ENCODE measurements around the gene DDAH2. TPM values are rescaled to one million over a fixed set of nuclear protein-coding genes. Genes with fewer than 3 reads are reported as not detected.

Gene DDAH2
- total RNA-seq, 2 donors from 2014 or later: 150 to 153 TPM

DNA sequence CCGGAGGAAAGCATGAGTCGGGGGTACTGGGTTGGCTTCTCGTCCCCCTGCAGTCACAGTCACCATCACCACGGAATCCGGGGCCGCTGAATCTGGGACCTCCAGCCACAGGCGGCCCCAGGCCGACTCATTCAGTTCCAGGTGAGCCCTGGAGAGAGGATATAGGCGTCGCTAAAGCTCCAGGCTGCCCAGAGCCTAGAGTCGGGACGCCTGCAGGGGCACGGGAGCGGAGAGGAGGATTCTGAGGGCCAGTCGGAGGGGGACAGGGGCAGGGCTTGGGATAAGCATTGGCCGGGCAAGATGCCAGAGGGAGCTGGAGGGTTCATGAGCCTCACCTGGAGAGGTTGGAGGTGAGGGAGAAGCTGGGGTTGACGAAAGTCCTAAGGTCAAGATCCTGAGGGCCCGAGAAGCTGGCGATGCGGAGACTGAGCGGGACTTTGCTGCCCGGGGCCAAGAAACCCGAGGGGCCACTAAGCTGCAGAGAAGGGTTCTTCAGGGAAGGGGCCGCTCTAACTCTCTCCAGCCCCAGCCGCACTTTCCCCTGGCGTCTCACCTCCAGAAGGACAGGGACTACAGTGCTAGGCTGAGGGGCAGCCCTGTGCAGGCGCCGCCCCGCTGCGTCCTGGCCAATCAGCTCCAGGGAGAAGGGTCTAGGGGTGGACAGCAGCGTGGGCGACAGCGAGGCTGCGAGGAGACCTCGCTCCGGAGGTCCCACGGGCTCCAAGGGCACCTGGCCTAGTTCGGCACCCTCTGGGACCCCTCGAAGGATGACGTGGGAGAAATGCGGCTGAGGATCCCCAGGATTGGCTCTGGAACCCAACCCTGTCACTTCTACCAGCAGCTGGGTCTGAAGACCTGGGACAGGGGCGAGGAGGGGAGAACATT is 37.1 kb upstream of the DDAH2 start:
- TF ChIP-seq, protein P1, sequence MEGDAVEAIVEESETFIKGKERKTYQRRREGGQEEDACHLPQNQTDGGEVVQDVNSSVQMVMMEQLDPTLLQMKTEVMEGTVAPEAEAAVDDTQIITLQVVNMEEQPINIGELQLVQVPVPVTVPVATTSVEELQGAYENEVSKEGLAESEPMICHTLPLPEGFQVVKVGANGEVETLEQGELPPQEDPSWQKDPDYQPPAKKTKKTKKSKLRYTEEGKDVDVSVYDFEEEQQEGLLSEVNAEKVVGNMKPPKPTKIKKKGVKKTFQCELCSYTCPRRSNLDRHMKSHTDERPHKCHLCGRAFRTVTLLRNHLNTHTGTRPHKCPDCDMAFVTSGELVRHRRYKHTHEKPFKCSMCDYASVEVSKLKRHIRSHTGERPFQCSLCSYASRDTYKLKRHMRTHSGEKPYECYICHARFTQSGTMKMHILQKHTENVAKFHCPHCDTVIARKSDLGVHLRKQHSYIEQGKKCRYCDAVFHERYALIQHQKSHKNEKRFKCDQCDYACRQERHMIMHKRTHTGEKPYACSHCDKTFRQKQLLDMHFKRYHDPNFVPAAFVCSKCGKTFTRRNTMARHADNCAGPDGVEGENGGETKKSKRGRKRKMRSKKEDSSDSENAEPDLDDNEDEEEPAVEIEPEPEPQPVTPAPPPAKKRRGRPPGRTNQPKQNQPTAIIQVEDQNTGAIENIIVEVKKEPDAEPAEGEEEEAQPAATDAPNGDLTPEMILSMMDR (conservative IDR thresholded peaks at IDR 0.05): peak; percentile 33
- Histone ChIP-seq H3K4me3 (ENCODE audit: low read length) (no peak overlapping the region), H3K36me3 (ENCODE audit: control insufficient read depth, insufficient read depth, low read length) (no peaks in the 10 kb centered on the region), H3K9ac (ENCODE audit: extremely low read depth, low read length, poor library complexity, severe bottlenecking) (no peak overlapping the region), H3K4me1 (ENCODE audit: control insufficient read depth, insufficient read depth, low read length) (no peaks in the 10 kb centered on the region), H3K9me3 (ENCODE audit: control insufficient read depth, low read length) (no peaks in the 10 kb centered on the region), H3K27ac (ENCODE audit: low read depth, low read length) (no peak overlapping the region), H3K27me3 (ENCODE audit: control insufficient read depth, insufficient read depth, low read length, poor library complexity, severe bottlenecking) (no peaks in the 10 kb centered on the region)
- Mint-ChIP-seq H3K36me3 (ENCODE audit: low read depth) (peaks cover 13% of the 10 kb centered on the region), H3K4me1 (peaks cover 18% of the 10 kb centered on the region), H3K4me3 (peak overlapping the region; percentile 51), H3K27me3 (ENCODE audit: insufficient read depth) (no peaks in the 10 kb centered on the region), H3K27ac (peak overlapping the region; percentile 41), H3K9me3 (no peaks in the 10 kb centered on the region)
- WGBS, 2 experiments (ENCODE audit: insufficient coverage in 1 of 2, insufficient read length in 1 of 2): 67 to 76% methylated on average over 34 to 42 of the region's 42 CpGs
- DNase-seq: peak; percentile 82

DNA sequence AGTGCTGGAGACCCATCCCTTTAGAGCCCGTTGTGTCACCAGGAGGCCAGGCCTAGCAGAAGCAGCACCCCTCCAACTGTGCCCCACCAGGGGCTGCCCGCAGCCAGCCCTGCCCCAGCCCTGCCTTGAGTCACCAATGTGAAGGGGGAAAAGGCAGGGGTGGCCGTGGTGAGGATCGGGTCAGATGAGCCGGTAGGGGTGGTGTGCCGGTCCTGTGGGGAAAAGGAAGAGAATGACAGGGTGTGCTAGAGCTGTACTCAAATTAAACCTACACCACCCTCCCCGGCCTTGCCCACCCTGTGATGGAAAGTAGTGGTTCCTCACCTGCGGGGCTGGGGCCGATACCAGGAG is 36.4 kb upstream of the DDAH2 start:
- Histone ChIP-seq H3K4me1 (ENCODE audit: control insufficient read depth, insufficient read depth, low read length) (no peaks in the 10 kb centered on the region), H3K9ac (ENCODE audit: extremely low read depth, low read length, poor library complexity, severe bottlenecking) (no peak overlapping the region), H3K36me3 (ENCODE audit: control insufficient read depth, insufficient read depth, low read length) (no peaks in the 10 kb centered on the region), H3K27ac (ENCODE audit: low read depth, low read length) (no peak overlapping the region), H3K9me3 (ENCODE audit: control insufficient read depth, low read length) (no peaks in the 10 kb centered on the region), H3K4me3 (ENCODE audit: low read length) (no peak overlapping the region), H3K27me3 (ENCODE audit: control insufficient read depth, insufficient read depth, low read length, poor library complexity, severe bottlenecking) (no peaks in the 10 kb centered on the region)
- peaks cover 19% of the 10 kb centered on the region for H3K36me3 Mint-ChIP-seq (ENCODE audit: low read depth)
- no peak for DNase-seq
- WGBS, 2 experiments (ENCODE audit: insufficient coverage in 1 of 2, insufficient read length in 1 of 2): 92 to 100% methylated on average over 3 to 9 of the region's 9 CpGs
- H3K9me3 Mint-ChIP-seq: no peaks in the 10 kb centered on the region
- peak overlapping the region; percentile 41 for H3K27ac Mint-ChIP-seq
- peak overlapping the region; percentile 51 for H3K4me3 Mint-ChIP-seq
- TF ChIP-seq, protein P1 (conservative IDR thresholded peaks at IDR 0.05): no peak
- peaks cover 18% of the 10 kb centered on the region for H3K4me1 Mint-ChIP-seq
- H3K27me3 Mint-ChIP-seq (ENCODE audit: insufficient read depth): no peaks in the 10 kb centered on the region

DNA sequence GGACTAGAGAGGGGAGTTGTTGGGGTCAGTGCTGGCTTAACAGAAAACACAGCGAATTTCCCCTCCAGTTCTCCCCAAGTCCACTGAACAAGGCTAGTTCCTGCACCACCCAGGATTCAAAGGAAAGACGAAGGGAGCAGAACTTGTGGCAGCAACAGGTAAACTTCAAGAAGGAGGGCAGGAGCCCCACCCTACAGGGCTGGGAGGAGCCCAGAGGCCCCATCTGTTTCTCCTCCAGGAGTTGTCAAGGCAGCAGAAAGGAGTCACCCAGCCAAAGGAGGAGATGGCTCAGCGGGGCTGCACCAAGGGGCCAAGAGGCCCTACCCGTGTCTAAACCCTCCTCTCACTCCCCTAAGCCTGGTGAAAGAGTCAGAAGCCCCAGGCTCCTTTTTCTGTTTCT is 35.1 kb upstream of the DDAH2 start:
- Mint-ChIP-seq H3K4me3 (no peak overlapping the region), H3K4me1 (peaks cover 18% of the 10 kb centered on the region), H3K36me3 (ENCODE audit: low read depth) (peaks cover 23% of the 10 kb centered on the region), H3K27ac (peak overlapping the region; percentile 67), H3K9me3 (no peaks in the 10 kb centered on the region), H3K27me3 (ENCODE audit: insufficient read depth) (no peaks in the 10 kb centered on the region)
- Histone ChIP-seq H3K27ac (ENCODE audit: low read depth, low read length) (no peak overlapping the region), H3K9me3 (ENCODE audit: control insufficient read depth, low read length) (no peaks in the 10 kb centered on the region), H3K4me1 (ENCODE audit: control insufficient read depth, insufficient read depth, low read length) (no peaks in the 10 kb centered on the region), H3K36me3 (ENCODE audit: control insufficient read depth, insufficient read depth, low read length) (no peaks in the 10 kb centered on the region), H3K9ac (ENCODE audit: extremely low read depth, low read length, poor library complexity, severe bottlenecking) (no peak overlapping the region), H3K27me3 (ENCODE audit: control insufficient read depth, insufficient read depth, low read length, poor library complexity, severe bottlenecking) (no peaks in the 10 kb centered on the region), H3K4me3 (ENCODE audit: low read length) (no peak overlapping the region)
- TF ChIP-seq, protein P1 (conservative IDR thresholded peaks at IDR 0.05): no peak
- no peak for DNase-seq
- 88 to 93% methylated on average over 2 to 4 of the region's 4 CpGs for WGBS, 2 experiments (ENCODE audit: insufficient coverage in 1 of 2, insufficient read length in 1 of 2)

All from endodermal cell (in vitro differentiated cells).